Skin epidermis (tissue), 12 donors: Measurements from ENCODE around the gene TRIM63.

ENCODE experiments used
- H3K27ac ChIP-seq, 21 experiments: fragments of 200-600 bp; sonication (generic) in 11 of 21; one replicate each; pipeline ENCODE4 v1.5.0; 2020; ENCODE audit warnings: mild to moderate bottlenecking in 3 of 21, inconsistent platforms in 2 of 21, moderate library complexity in 2 of 21
- H3K4me3 ChIP-seq, 7 experiments: fragments of 200-600 bp; sonication (generic) in 2 of 7; one replicate each; pipeline ENCODE4 v1.5.0; 2020; ENCODE audit warnings: inconsistent platforms in 2 of 7, mild to moderate bottlenecking in 2 of 7, moderate library complexity in 1 of 7

Gene TRIM63

GRCh38 chr1:26090893-26091292 is 23.5 kb upstream of the TRIM63 start:
- Histone ChIP-seq H3K4me3 (no peak overlapping the region), H3K27ac (no peak overlapping the region)

GRCh38 chr1:26089125-26089524 is 21.7 kb upstream of the TRIM63 start:
- Histone ChIP-seq H3K27ac (no peak overlapping the region), H3K4me3 (no peak overlapping the region)

DNA sequence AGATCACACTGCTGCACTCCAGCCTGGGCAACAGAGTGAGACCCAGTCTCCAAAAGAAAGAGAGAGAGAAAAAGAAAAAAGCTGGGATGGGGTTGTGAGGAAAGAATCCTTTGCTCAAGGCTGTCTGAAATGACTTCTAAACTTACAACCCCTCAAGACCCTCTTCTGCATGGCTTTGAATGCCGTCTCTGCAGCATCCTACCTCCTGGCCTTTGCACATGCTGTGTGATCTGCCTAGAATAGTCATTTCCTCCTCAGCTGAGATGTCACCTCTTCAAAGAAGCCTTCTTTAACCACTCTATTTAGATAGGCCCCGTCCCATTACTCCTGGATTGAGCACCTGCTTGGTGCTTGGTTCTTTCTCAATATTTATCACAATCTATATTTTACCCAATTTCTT is 17.4 kb upstream of the TRIM63 start:
- no peak overlapping the region for H3K4me3 ChIP-seq
- no peak overlapping the region for H3K27ac ChIP-seq

GRCh38 chr1:26084091-26084561 is 16.7 kb upstream of the TRIM63 start:
- H3K4me3 ChIP-seq = no peak overlapping the region
- H3K27ac ChIP-seq = no peak overlapping the region

- H3K27ac ChIP-seq = no peak overlapping the region
These were observed 15.8 kb upstream of the TRIM63 start for GRCh38 chr1:26083208-26083607.

GRCh38 chr1:26082020-26082350 is 14.6 kb upstream of the TRIM63 start:
- no peak overlapping the region for H3K27ac ChIP-seq
- H3K4me3 ChIP-seq = no peak overlapping the region

More at GRCh38 chr1:26083208-26083607, 15.8 kb upstream of the TRIM63 start:
- H3K4me3 ChIP-seq = no peak overlapping the region

DNA sequence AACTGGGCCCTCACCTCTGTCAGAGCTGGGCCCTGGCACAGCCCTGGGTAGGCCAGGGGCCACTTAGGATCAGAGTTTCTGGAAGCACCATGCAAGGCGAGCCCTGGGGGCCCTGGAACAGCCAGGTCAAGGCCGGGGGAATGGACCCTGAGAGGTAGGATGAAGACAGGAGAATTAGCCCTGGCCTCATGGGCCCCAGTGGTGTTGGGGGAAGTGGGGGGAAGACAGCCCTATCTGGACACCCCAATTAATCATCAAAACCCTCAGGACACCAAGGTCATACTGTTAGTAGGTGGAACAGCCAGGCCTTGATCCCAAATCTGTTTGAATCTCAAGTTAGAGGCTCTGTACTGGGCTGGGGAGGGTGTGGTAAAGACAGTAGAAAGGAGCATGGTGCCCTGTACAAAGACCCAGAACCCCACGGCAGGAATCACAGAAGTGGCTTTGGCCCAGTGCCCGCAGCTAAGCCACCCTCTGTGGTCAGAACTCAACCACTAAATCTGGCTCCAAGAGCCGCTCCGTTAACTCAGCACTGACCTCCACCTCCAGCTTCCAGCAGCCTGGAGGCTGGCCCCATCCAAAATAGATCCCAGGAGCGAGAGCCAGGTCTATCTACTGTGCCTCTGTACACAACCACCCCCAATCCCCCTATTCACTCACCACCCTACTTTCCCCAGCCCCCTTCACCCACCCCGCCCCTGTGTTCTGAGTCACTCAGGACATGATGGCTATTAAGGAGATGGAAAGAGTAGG is 14.0 kb upstream of the TRIM63 start:
- no peak overlapping the region for H3K4me3 ChIP-seq
- H3K27ac ChIP-seq = no peak overlapping the region

- Histone ChIP-seq H3K4me3 (no peak overlapping the region), H3K27ac (no peak overlapping the region)
These were observed 12.8 kb upstream of the TRIM63 start for GRCh38 chr1:26079960-26080814.

- no peak overlapping the region for H3K4me3 ChIP-seq
- no peak overlapping the region for H3K27ac ChIP-seq
These were observed 11.7 kb upstream of the TRIM63 start for GRCh38 chr1:26079178-26079563.

GRCh38 chr1:26078286-26079177 is 11.1 kb upstream of the TRIM63 start:
- H3K27ac ChIP-seq = no peak overlapping the region

GRCh38 chr1:26077524-26077923 is 10.1 kb upstream of the TRIM63 start:
- Histone ChIP-seq H3K4me3 (no peak overlapping the region), H3K27ac (no peak overlapping the region)

More at GRCh38 chr1:26078286-26079177, 11.1 kb upstream of the TRIM63 start:
- H3K4me3 ChIP-seq = no peak overlapping the region

DNA sequence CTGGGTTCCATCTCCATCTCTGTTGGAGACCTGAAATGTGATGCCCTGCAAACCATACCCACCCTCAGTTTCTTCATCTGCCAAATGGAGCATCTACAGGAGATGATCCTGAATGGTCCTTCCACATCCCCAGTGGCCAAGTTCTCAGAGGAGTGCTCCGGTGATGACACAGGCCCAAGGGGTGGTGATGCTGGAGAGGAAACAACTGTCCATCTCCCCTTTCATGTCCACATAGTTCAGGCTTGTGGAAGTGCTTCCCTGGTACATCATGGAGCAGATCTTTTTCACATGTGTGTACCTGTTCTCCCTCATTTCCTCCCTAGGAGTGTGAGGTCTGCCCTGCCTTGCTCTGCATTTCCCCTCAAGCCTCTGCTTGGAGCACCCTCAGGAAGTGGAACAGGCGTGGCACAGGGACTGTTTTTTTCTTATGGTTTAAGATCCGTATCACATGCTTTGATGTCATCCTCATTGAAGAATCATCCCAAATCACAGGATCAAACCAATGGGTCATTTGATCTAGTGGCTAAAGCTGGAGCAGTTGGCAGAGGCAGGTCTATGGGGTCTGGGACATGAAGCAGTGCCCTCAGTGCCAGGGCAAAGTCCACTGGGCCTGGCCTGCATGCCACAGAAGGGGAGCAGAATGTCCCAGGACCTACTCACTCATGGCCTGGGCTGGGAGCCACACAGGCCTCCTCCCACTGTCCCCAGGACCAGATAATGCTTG is 8.2 kb upstream of the TRIM63 start:
- no peak overlapping the region for H3K27ac ChIP-seq

DNA sequence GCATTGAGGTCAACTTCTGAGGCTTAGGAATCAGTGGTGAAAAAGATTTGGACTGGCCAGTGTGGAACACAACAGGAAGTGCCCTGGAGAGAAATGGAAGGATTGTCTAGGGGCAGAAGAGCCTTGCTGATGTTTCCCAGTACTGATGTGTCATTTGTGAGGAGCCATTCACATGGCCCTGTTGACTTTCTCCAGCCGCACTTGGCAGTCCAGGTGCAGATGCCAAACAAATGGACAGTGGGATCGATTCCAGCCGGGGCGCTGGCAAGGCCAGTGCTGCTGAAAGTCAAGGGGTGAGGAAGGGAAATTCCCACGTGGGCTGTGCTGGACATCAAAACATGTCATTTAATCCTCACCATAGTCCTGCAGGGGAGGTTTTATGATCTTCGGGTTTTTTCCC is 4.9 kb upstream of the TRIM63 start:
- H3K27ac ChIP-seq = no peak overlapping the region

More for the DNA sequence above, 8.2 kb upstream of the TRIM63 start:
- no peak overlapping the region for H3K4me3 ChIP-seq

DNA sequence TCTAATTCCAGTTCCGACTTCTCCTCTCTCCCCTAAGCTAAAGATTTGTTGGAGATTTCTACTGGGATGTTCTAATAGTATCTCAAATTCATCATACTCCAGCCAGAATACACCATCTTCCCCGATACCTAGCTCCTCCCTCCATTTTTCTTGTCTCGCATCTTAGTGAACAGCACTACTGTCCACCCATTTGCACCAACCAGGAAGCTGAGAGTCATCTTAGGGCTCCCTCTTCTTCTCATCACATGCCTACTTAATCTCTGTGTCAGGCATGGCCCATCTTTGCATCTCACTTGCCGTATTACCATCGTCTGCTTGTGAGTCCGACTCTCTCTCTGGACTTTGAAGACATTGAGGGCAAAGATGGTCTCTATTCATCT is 3.5 kb upstream of the TRIM63 start:
- Histone ChIP-seq H3K4me3 (no peak overlapping the region), H3K27ac (no peak overlapping the region)

More for the DNA sequence above, 4.9 kb upstream of the TRIM63 start:
- no peak overlapping the region for H3K4me3 ChIP-seq

GRCh38 chr1:26070296-26070962 is 3.0 kb upstream of the TRIM63 start:
- Histone ChIP-seq H3K4me3 (no peak overlapping the region), H3K27ac (no peak overlapping the region)

GRCh38 chr1:26069941-26070295 is 2.5 kb upstream of the TRIM63 start:
- Histone ChIP-seq H3K4me3 (no peak overlapping the region), H3K27ac (no peak overlapping the region)

DNA sequence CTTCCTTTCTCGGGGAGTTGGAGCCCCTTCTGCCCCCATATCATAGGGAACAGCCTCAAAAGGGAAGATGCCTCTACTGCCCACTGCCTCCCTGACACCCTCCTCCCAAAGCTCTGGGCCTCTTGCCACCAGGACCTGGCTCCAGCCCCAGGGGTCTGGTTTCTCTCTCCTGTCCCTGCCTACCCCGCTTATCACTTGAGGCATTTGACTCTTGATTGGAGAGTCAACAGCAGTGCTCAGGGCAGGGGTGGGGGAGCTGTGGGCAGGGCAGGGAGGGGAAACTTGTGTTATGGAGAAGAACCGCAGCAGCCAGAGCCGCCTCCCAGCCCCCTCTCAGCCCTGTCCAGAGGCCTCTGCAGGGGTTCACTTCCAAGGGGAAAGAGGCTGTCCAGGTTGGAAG is 573 bp downstream of the TRIM63 start:
- peak overlapping the region in 1 of 21 experiments; percentile 27 for H3K27ac ChIP-seq
- peak overlapping the region in 1 of 7 experiments; percentile 4 for H3K4me3 ChIP-seq

GRCh38 chr1:26066160-26066559 is 1.3 kb downstream of the TRIM63 start:
- H3K27ac ChIP-seq = no peak overlapping the region
- no peak overlapping the region for H3K4me3 ChIP-seq

DNA sequence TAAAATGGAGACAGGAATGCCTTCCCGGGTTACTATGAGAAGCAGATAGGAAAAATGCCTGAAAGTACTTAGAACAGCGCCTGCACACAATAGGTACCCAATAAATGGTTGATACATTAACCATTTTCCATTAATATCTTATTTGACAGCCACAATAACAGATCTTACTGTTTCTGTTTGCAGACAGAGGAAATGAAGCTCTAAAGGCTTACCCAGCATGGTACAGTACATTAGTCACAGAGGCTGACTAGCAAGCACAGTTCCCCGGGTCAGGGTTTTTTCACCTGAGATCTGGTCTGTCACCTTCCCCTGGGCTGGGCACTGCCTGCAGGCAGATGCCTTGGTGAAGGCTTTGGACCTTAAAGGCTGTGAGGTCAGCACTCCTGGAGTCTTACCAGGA is 2.9 kb downstream of the TRIM63 start:
- Histone ChIP-seq H3K4me3 (no peak overlapping the region), H3K27ac (no peak overlapping the region)
